HG03558 (cell line): Measurements from ENCODE around the gene TTC27.
"Not testable (repeated sequence)": the region's sequence is repeated elsewhere in the genome, so short reads cannot be mapped to it uniquely, and the experiment has no call there.

Experiments
- ATAC-seq: cut with Tn5 transposase; IDR thresholded peaks from one replicate; pipeline ENCODE4 v1.9.1; 2021; ENCODE audit warnings: moderate number of reproducible peaks; ENCODE audit not compliant: unreplicated experiment; ENCODE audit errors: extremely low read depth

TTC27 gene

DNA sequence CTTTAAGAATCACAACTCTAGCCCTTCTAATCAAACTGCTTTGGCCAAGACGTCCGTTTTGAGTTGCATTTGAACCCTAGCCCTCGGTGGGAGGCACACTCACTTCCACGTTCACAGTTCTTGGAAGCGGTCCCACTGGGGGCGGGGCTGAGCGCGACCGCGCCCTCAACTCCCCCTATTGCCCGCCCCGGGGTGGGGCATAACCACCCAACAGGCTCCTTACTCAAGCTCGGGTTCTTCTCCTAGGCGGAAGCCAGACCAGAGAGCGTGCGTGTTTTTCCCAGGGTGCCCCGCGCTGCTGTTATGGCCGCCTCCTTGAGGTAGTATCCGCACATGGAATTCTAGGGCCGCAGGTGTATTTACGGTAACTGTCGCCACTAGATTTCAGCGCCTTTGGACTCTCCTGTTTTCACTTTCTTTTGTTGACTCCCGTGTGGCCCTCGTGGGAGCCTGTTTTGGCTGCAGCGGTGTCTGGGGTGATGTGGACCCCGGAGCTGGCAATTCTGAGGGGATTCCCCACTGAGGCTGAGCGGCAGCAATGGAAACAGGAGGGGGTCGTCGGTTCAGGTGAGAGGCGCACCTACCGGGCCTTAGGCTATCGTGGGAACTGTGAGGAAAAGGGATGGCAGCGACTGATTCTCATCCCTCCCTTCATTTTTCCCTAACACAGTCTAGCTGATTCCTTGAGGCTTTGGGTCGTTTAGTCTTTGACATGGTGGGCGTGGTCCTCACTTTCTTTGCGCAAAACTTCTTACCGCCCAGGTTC is at the start of gene TTC27:
Gene TTC27, plus strand, starts transcription at position 237 of the 766 bp plus-strand sequence. Its CDS starts 243 bp downstream, at position 480.
- peak; percentile 100 for ATAC-seq

DNA sequence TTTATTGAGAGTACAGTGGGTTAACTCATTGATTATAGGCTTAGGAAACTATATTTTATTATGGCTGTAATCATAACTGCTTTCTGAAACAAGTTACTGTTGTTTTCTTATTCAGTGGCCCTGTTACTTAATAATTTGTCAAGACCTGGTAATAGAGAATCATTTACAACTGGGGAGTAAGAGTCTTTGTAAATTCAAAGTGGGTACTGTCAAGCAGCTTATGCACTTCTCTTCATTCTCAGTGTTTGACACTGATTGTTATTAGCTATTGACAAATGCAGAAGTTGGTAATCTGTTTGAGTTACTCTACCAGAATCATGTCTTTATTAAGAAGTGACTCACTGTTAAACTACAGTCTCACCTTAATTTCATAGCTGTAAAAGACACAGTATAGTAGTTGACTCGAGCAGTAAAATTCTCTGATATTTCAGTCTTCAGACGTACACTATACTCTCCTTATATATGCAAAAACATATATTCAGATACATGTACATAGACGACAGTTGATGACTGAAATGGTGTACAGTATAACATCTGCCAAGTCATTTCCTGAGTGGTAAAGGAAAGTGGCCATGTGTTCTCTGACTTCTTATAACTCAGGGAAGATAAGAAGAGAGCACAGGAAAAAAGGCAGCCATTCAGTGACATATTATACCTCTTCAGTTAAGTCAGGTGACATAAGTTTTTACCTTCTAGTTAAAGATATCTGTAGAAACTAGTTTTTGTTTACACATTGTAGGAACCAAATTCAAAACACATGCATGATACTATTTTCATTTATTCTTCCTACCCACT is 36.0 kb upstream of the TTC27 start:
- peak; percentile 52 for ATAC-seq

DNA sequence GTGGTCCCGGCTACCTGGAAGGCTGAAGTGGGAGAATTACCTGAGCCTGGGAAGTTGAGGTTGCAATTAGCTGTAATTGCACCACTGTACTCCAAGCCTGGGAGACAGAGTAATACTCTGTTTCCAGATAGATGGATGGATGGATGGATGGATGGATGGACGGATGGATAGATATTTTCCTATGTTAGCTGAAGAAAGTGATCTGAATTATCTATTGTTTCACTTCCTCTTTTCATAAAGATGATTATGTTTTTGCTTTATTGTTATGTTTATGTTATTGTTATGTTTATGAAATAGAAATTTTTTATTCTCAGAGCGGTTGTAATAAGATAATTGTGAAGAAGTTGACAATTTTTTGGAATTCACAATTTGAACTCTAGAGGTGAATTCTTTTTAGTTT is 33.3 kb upstream of the TTC27 start:
- ATAC-seq, result no peak

DNA sequence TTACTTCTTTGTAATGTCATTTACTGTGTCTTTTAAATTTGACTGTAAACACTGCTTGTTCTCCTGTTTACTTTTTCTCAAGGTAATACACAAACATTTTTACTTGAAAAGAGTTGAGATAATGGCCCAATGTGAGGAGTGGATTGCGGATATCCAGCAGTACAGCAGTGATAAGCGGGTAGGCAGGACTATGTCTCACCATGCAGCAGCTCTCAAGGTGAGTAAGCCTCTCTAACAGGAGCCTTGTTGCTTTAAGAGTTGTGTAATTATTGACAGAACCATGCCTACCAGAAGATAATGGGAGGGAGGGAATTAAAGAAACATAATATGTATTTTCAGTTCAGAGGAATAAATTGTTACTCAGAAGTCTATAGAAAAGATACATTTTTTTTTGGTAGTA is 16.5 kb upstream of the TTC27 start:
- ATAC-seq, result no peak

DNA sequence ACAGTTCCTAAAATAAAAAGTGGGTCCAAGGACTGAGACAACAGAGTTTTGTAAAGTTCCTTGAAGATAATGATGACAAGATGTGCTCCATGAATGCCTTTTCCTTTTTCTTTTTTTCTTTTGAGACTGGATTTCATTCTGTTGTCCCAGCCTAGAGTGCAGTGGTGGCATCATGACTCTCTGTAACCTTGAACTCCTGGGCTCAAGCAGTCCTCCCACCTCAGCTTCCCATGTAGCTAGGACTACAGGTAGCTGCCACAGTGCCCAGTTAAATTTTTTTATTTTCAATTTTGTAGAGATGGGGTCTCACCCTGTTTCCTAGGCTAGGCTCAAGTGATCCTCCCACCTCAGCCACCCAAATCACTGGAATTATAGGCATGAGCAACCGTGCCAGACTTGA is 16.1 kb upstream of the TTC27 start:
- no peak for ATAC-seq

DNA sequence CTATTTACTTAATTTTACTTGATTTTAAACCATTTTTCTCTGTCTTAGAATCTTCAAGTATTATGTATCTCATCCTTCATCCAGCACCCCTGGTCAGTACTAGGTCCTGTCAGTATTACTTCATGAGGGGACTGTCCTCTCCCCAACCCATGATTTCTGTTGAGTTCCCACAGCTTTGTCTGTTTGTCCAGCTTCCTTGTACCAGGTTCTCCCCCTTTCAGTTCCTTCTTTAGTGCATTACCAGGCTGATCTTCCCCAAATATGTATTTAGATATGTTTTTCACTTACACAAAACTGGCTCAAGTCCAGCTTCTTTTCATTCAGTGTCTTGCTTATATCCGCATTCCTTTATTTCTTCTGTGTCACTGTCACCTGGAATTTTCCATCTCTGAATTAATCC is 13.8 kb upstream of the TTC27 start:
- no peak for ATAC-seq

DNA sequence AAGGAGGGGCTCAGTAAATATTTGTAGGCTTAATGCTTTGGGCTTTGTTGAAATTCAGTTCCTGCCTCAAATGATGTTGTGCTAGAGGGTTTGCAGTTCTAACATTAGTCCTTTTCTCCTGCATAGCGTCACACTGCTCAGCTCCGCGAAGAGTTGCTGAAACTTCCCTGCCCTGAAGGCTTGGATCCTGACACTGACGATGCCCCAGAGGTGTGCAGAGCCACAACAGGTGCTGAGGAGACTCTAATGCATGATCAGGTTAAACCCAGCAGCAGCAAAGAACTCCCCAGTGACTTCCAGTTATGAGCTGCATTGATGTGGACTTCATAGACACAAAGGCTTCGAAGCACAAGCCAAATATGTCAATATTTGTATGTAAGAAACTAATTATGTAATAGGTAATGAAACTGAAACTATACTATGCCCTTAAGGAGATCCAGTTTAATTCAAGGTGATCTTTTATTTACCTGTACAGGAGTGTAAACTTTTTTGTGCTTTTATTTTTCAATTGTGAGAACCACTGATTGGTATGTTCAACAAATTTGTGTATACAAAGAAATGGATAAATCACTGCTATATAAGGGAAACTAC is 10.2 kb upstream of the TTC27 start:
- ATAC-seq, result no peak

DNA sequence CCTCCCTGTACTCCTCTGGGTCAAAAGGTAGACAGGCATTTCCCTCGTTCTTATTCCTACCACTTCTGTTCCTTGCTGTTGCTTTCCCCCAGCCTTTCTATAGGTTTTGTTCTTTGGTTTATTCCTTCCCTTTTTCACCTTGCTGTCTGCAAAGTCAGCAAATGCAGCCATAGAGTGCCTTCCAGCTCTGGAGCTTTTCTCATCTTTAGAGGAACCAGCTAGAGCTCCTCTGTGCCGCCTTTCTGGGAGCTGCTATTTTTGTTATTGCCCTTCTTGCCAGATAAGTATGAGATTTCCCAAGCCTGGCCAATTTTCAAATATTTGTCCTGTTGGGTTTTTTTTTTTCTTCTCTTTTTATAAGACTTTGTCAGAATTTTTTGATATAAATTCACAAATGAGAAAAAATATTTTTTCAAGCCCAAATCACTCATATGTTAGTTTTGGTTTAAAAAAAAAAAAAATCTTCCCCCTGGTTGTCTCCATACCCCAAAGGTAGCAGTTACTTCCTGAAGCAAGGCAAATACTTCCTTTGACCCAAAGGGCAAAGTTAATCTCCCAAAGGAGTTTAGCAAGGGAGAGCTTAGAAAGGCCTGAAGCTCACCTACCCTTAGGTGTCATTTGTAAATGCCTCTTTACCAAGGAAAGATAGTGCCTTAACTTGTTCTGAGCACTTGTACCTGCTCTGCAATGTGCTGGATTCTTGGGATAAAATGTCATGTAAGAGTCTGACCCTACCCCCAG is 5.1 kb upstream of the TTC27 start:
- ATAC-seq, result no peak

DNA sequence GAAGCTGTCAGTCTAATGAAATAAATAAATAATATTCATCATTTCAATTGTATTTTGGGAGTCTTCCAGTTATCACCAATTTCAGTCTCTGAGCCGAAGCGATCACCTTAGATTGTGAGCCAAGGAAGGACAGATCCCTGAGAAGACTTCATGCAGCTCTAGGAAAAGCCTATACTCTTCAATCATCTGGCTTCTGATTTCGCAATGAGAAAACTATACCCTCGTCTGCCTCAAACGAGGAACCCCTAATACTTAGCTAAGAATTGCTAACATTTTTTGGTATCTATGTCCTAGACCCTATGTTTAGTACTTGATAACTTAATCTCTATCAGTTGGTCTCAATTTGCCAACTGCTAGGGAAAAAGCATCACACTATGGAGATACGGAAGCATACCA is 4.5 kb upstream of the TTC27 start:
- no peak for ATAC-seq

DNA sequence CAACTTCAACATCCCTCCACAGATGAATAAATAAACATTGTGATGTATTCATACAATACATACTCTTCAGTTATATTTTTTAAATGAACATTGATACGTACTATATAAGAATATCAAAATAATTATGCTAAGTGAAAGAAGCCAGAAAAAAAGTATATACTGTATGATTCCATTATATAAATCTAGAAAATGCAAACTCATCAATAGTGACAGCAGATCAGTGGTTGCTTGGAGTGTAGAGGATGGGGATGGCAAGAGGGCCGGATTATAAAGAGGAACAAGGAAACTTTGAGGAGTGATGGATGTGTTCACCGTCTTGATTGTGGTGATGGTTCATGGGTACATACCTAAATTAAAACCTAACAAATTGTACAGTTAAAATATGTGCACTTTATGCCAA is 3.0 kb upstream of the TTC27 start:
- ATAC-seq, result no peak

DNA sequence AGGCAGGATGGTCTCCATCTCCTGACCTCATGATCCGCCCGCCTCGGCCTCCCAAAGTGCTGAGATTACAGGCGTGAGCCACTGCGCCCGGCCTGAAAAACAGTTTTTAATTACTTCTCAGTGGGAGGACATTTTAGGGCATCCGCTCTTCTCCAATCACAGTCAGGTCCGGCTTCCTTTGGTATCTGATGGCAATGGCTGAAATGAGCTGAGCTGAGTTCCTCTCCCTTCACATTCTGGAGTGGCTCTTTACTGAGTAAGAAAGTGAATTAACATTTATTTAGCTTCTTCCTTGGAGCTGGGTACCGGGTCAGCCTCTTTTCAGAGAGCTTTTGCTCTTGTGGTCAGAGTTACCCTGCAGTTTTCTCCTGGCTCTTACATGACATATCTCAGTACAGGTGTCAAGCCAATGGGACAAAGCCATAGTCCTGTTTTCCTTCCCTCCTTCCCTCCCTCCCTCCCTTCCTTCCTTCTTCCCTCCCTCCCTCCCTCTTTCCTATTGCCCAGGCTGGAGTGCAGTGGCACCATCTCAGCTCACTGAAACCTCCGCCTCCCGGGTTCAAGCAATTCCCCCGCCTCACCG is 1.1 kb upstream of the TTC27 start:
- no peak for ATAC-seq

DNA sequence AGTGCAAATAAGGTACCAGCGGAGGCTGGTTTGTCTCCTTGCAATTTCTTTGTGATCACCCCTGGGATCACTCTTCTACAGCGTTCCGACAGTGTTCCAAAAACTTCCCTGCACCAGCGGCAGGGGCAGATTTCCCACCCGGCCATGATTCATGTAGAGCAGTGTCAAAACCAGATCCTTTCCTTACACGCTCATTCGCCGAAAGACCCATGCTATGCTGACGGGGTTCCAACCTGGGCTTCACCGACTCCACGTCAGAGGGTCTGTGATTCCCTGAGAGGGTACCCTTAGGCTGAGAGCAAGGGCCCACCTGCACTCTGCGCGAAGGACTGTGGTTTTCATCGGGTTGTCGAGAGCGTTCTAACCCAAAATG is 423 bp upstream of the TTC27 start:
- ATAC-seq, result peak; percentile 17

DNA sequence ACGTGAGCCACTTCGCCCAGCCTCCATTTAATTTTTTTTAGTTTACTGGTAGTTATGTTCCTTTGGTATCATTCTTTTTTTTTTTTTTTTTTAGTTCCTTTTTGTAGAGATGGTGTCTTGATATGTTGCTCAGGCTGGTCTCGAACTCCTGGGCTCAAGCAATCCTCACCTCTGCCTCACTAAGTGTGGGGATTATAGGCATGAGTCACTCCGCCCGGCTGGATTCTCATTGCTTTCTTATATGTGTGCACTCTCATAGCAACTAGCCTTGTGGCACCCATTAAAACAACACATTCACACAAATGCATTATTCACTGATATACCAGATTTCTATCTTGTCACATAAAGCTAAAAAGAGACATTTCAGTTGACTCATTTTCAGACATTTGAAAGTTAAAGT is 4.2 kb downstream of the TTC27 start:
- no peak for ATAC-seq

DNA sequence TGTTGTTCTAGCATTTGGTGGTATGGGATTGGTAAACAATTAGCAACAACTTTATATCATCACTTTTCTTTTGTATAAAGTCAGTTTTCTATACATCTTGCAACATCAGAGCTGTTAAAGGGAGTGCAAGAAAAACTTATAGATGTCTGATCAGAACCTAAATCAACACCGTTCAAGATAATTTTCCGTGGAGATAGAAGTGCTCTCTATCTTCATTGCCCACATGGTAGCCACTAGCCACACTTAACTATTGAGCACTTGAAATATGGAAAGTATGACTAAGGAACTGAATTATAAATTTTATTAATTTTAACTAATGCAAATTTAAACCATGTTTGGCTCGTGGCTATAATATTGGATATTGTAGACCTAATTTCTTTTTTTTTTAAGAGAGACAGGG is 5.2 kb downstream of the TTC27 start:
- ATAC-seq, result no peak

DNA sequence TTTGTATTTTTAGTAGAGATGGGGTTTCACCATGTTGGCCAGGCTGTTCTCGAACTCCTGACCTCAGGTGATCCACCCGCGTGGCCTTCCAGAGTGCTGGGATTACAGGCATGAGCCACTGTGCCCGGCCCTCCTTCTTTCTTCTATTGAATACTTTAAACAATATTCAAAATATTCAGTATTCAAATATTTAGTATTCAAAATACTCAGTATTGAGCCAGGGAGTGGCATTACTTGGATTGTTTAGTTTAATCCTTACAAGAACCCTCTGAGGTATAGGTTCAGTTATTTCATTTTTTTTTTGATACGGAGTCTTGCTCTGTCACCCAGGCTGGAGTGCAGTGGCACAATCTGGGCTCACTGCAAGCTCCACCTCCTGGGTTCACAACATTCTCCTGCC is 10.7 kb downstream of the TTC27 start:
- ATAC-seq, result not testable (repeated sequence)

DNA sequence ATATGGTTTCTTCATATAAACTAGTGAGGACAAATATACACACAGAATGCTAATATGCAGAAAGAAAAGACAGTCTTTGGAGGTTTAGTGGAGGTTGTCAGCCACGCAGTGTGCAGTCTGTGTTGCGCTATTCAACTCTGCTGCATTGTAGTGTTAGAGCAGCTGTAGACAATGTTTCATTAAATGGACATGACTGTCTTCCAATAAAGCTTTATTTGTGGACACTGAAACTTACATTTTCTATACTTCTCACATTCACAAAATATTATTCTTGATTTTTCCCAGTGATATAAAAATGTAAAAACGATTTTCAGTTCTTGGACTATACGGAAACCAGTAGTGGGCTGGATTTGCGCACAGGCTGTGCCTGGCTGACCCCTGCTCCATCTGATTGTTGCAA is 13.3 kb downstream of the TTC27 start:
- no peak for ATAC-seq

DNA sequence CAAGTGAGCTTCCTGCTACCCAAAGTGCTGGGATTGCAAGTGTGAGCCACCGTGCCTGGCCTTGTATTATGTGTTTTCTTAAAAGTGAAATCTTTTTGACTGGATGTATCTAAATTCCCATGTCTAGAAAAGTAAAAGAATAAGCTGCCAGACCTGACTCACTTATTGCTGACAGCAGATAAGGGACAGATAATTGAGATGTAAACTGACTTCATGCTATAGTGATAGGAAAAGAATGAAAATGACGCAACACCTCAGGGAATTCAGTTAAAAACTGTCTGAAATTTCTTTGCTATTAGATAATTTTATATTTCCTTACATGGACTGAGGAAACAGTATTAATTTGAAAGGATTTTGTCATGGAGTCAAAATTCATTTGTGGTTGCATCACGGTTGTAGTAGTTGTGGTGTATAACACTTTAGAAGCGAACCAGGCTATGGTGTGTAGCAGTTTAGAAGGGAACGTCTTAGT is 19.4 kb downstream of the TTC27 start:
- ATAC-seq, result no peak

DNA sequence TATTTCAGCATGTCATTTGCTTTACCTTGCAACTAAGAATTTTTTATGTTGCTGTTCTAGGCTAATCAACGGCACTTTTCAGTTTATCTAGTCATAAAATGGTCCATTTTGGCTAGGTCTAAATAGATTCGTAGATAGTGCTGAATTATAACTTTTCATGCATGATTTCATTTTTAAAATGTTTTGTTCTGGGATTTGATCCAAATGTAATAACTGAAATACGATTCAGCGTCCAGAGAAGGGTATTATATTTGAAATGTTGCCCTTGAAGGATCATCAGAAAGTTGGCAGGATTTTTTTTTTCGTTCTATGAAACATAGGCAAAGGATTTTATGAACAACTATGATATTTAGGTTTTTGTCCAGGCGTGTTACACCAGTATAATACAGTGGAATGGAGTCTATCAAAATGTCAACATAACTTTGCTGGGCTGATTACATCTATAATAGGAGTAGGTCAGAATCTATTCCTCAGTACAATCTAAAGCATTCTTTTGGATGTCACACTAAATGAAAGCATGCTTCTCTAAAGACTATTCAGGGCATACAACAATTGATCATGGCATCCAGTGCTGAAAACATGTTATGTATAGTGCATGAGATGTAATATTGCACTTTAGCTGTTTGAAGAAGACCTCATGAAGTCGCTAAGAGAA is 24.8 kb downstream of the TTC27 start:
- ATAC-seq, result no peak

DNA sequence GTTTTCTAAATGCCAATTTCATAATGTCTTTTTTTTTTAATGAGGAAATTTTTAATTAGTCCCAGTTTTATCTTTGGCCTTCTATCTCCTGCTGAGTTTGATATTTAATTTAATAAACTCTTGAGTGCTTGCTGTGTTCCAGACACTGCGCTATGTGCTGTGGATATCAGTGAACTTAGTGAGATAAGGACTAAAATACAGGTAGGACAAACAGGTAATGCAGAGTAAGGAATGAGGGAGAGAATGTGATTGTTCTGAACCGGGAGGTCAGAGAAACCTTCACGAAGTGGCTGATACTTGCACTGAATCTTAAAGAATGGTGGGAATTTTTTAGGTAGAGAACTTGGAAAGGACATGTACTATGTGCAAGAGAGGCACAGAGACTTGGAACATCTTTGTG is 28.2 kb downstream of the TTC27 start:
- ATAC-seq, result no peak

DNA sequence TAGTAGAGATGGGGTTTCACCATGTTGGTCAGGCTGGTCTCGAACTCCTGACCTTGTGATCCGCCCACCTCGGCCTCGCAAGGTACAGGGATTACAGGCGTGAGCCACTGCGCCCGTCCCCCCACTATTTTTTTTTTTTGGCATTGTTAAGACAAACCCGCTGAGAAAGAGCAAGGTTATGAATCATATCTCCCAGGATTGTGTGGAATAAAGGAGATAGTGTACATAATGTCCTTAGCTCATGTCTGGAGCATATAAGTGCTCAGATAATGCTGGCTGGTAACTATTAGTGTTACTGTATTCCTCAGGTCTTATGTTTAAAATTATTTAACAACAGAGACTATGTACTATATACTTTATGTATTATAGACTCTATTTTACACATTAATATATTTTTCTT is 36.0 kb downstream of the TTC27 start:
- ATAC-seq, result no peak
